Measurements from ENCODE around the gene MB.

GRCh38 chr22:35648066-35649025 is 31.2 kb upstream of the MB start, which contains the start of gene APOL6:
- TF ChIP-seq CTCF (IDR thresholded peaks at IDR 0.05) (no peak), POLR2AphosphoS5 (IDR thresholded peaks at IDR 0.05) (peak in 2 of 3 donors; percentile 56 to 60)

Measured in breast epithelium (tissue), 3 donors.